Measurements from ENCODE around the gene PPP1R18. TPM values are rescaled to one million over a fixed set of nuclear protein-coding genes. Genes with fewer than 3 reads are reported as not detected.

The PPP1R18 gene
- total and polyA plus RNA-seq, 9 of the 15 experiments (the other 6 are each of a cell fraction or from before 2014, with no cell fraction given), result 12.0 to 99.2 (median 42.6) TPM

DNA sequence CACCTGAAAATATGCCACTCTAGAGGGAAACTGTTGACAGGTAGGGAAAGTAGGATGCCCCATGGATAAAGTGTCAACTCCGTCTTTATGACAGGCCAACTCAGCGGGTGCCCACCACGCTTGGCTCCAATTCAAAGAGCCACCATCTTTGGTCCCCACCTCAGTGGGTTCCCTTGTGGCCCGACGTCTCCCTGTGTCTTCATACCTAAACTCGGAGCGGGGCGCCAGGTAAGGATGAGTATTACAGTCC, 30.4 kb upstream of the PPP1R18 start (continued):
- TF ChIP-seq, protein P1, sequence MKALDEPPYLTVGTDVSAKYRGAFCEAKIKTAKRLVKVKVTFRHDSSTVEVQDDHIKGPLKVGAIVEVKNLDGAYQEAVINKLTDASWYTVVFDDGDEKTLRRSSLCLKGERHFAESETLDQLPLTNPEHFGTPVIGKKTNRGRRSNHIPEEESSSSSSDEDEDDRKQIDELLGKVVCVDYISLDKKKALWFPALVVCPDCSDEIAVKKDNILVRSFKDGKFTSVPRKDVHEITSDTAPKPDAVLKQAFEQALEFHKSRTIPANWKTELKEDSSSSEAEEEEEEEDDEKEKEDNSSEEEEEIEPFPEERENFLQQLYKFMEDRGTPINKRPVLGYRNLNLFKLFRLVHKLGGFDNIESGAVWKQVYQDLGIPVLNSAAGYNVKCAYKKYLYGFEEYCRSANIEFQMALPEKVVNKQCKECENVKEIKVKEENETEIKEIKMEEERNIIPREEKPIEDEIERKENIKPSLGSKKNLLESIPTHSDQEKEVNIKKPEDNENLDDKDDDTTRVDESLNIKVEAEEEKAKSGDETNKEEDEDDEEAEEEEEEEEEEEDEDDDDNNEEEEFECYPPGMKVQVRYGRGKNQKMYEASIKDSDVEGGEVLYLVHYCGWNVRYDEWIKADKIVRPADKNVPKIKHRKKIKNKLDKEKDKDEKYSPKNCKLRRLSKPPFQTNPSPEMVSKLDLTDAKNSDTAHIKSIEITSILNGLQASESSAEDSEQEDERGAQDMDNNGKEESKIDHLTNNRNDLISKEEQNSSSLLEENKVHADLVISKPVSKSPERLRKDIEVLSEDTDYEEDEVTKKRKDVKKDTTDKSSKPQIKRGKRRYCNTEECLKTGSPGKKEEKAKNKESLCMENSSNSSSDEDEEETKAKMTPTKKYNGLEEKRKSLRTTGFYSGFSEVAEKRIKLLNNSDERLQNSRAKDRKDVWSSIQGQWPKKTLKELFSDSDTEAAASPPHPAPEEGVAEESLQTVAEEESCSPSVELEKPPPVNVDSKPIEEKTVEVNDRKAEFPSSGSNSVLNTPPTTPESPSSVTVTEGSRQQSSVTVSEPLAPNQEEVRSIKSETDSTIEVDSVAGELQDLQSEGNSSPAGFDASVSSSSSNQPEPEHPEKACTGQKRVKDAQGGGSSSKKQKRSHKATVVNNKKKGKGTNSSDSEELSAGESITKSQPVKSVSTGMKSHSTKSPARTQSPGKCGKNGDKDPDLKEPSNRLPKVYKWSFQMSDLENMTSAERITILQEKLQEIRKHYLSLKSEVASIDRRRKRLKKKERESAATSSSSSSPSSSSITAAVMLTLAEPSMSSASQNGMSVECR (CRISPR knock-in tag; IDR thresholded peaks at IDR 0.05), result no peak
- no peak for TF ChIP-seq KDM1A (IDR thresholded peaks at IDR 0.05)
- 0 out of 2 replicates have a peak, but pooled peaks have one; percentile 13 for TF ChIP-seq ZBTB17 (CRISPR knock-in tag; IDR thresholded peaks at IDR 0.05)
- TF ChIP-seq, protein P2, sequence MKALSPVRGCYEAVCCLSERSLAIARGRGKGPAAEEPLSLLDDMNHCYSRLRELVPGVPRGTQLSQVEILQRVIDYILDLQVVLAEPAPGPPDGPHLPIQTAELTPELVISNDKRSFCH (CRISPR knock-in tag; IDR thresholded peaks at IDR 0.05), result no peak
- TF ChIP-seq, protein P2 (tag; IDR thresholded peaks at IDR 0.05), result peak; percentile 58; the same call in 1 of the 2 replicates
- peak; percentile 58; the same call in 1 of the 2 replicates for TF ChIP-seq GATAD2A (IDR thresholded peaks at IDR 0.05)
- TF ChIP-seq, protein P3, sequence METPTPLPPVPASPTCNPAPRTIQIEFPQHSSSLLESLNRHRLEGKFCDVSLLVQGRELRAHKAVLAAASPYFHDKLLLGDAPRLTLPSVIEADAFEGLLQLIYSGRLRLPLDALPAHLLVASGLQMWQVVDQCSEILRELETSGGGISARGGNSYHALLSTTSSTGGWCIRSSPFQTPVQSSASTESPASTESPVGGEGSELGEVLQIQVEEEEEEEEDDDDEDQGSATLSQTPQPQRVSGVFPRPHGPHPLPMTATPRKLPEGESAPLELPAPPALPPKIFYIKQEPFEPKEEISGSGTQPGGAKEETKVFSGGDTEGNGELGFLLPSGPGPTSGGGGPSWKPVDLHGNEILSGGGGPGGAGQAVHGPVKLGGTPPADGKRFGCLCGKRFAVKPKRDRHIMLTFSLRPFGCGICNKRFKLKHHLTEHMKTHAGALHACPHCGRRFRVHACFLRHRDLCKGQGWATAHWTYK (CRISPR knock-in tag; IDR thresholded peaks at IDR 0.05), result 0 out of 2 replicates have a peak, but pooled peaks have one; percentile 48
- TF ChIP-seq NRF1 (conservative IDR thresholded peaks at IDR 0.05 in 1 of 2, IDR thresholded peaks at IDR 0.05 in 1 of 2), result no peak
- TF ChIP-seq ZNF23 (CRISPR knock-in tag; IDR thresholded peaks at IDR 0.05), result no peak
- peak; percentile 25; the same call in 1 of the 2 replicates for TF ChIP-seq ETV1 (tag; conservative IDR thresholded peaks at IDR 0.05; ENCODE audit: low read depth)
- peak; percentile 77 for TF ChIP-seq EHMT2 (IDR thresholded peaks at IDR 0.05)
- no peak for TF ChIP-seq ZNF717 (CRISPR knock-in tag; IDR thresholded peaks at IDR 0.05)
- TF ChIP-seq, protein P4, sequence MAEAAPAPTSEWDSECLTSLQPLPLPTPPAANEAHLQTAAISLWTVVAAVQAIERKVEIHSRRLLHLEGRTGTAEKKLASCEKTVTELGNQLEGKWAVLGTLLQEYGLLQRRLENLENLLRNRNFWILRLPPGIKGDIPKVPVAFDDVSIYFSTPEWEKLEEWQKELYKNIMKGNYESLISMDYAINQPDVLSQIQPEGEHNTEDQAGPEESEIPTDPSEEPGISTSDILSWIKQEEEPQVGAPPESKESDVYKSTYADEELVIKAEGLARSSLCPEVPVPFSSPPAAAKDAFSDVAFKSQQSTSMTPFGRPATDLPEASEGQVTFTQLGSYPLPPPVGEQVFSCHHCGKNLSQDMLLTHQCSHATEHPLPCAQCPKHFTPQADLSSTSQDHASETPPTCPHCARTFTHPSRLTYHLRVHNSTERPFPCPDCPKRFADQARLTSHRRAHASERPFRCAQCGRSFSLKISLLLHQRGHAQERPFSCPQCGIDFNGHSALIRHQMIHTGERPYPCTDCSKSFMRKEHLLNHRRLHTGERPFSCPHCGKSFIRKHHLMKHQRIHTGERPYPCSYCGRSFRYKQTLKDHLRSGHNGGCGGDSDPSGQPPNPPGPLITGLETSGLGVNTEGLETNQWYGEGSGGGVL (CRISPR knock-in tag; IDR thresholded peaks at IDR 0.05), result no peak
- TF ChIP-seq BACH1 (tag; IDR thresholded peaks at IDR 0.05), result no peak
- no peak for TF ChIP-seq FIP1L1 (IDR thresholded peaks at IDR 0.05; ENCODE audit: low read depth, low read length, poor library complexity, severe bottlenecking)
- TF ChIP-seq, protein P5, sequence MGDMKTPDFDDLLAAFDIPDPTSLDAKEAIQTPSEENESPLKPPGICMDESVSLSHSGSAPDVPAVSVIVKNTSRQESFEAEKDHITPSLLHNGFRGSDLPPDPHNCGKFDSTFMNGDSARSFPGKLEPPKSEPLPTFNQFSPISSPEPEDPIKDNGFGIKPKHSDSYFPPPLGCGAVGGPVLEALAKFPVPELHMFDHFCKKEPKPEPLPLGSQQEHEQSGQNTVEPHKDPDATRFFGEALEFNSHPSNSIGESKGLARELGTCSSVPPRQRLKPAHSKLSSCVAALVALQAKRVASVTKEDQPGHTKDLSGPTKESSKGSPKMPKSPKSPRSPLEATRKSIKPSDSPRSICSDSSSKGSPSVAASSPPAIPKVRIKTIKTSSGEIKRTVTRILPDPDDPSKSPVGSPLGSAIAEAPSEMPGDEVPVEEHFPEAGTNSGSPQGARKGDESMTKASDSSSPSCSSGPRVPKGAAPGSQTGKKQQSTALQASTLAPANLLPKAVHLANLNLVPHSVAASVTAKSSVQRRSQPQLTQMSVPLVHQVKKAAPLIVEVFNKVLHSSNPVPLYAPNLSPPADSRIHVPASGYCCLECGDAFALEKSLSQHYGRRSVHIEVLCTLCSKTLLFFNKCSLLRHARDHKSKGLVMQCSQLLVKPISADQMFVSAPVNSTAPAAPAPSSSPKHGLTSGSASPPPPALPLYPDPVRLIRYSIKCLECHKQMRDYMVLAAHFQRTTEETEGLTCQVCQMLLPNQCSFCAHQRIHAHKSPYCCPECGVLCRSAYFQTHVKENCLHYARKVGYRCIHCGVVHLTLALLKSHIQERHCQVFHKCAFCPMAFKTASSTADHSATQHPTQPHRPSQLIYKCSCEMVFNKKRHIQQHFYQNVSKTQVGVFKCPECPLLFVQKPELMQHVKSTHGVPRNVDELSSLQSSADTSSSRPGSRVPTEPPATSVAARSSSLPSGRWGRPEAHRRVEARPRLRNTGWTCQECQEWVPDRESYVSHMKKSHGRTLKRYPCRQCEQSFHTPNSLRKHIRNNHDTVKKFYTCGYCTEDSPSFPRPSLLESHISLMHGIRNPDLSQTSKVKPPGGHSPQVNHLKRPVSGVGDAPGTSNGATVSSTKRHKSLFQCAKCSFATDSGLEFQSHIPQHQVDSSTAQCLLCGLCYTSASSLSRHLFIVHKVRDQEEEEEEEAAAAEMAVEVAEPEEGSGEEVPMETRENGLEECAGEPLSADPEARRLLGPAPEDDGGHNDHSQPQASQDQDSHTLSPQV (IDR thresholded peaks at IDR 0.05), result no peak
- 0 out of 2 replicates have a peak, but pooled peaks have one; percentile 17 for TF ChIP-seq SMARCC2 (IDR thresholded peaks at IDR 0.05; ENCODE audit: low read depth)
